DOHH2 (cell line): ENCODE results near the gene ETV6.

Experiments used
- H3F3A ChIP-seq: fragments of 200-600 bp; sonication (generic), shearing (Covaris generic); 2 replicates; pipeline ENCODE4 v1.6.0; 2016; ENCODE audit warnings: antibody characterized with exemption, mild to moderate bottlenecking; ENCODE audit not compliant: control insufficient read depth, insufficient read depth
- H3K27ac ChIP-seq: fragments of 200-600 bp; sonication (generic); 2 replicates; pipeline ENCODE4 v1.5.1; 2014; ENCODE audit warnings: low read depth, mild to moderate bottlenecking, low read length, moderate library complexity
- H3K27me3 ChIP-seq: fragments of 200-600 bp; sonication (generic); 2 replicates; pipeline ENCODE4 v1.6.1; 2014; ENCODE audit warnings: mild to moderate bottlenecking, low read length, mixed read lengths; ENCODE audit not compliant: control insufficient read depth
- H3K36me3 ChIP-seq: fragments of 200-600 bp; sonication (generic); 2 replicates; pipeline ENCODE4 v1.6.1; 2014; ENCODE audit warnings: mild to moderate bottlenecking, low read length, moderate library complexity, mixed read lengths; ENCODE audit not compliant: control insufficient read depth
- H3K4me1 ChIP-seq: fragments of 200-600 bp; sonication (generic); 2 replicates; pipeline ENCODE4 v1.6.1; 2014; ENCODE audit warnings: mild to moderate bottlenecking, low read length, mixed read lengths; ENCODE audit not compliant: control insufficient read depth
- H3K4me2 ChIP-seq: fragments of 200-600 bp; sonication (generic); 2 replicates; pipeline ENCODE4 v1.6.0; 2014; ENCODE audit warnings: mild to moderate bottlenecking, low read length, moderate library complexity
- H3K4me3 ChIP-seq: fragments of 200-600 bp; sonication (generic); 2 replicates; pipeline ENCODE4 v1.5.1; 2014; ENCODE audit warnings: mild to moderate bottlenecking, low read length, mixed read lengths
- H3K79me2 ChIP-seq: fragments of 200-600 bp; sonication (generic); 2 replicates; pipeline ENCODE4 v1.6.1; 2014; ENCODE audit warnings: mild to moderate bottlenecking, low read length, mixed read lengths; ENCODE audit not compliant: control insufficient read depth
- H3K9me2 ChIP-seq: fragments of 200-600 bp; sonication (generic); replicated peaks from 2 replicates; pipeline ENCODE4 v1.6.1; 2014; ENCODE audit warnings: mild to moderate bottlenecking, low read length, mixed read lengths; ENCODE audit not compliant: control insufficient read depth
- H3K9me3 ChIP-seq: fragments of 200-600 bp; sonication (generic); 2 replicates; pipeline ENCODE4 v1.6.1; 2014; ENCODE audit warnings: antibody characterized with exemption, low read length, mixed read lengths; ENCODE audit not compliant: control insufficient read depth, insufficient read depth
- H4K20me1 ChIP-seq: fragments of 200-600 bp; sonication (generic); 2 replicates; pipeline ENCODE4 v1.6.0; 2014; ENCODE audit warnings: low read depth, mild to moderate bottlenecking, antibody characterized with exemption, low read length, moderate library complexity; ENCODE audit not compliant: control insufficient read depth, insufficient read depth
- EZH2phosphoT487 ChIP-seq: fragments of 200-600 bp; sonication (generic); IDR thresholded peaks from 2 replicates; pipeline ENCODE4 v1.6.1; 2017; ENCODE audit warnings: borderline replicate concordance, mild to moderate bottlenecking, antibody characterized with exemption, low read length, moderate library complexity, mixed read lengths
- TF ChIP-seq, protein P1 (sequence below): fragments of 200-600 bp; sonication (generic); IDR thresholded peaks from one replicate; pipeline ENCODE4 v1.5.1; 2014; ENCODE audit warnings: antibody characterized with exemption, mild to moderate bottlenecking, low read depth, low read length; ENCODE audit not compliant: poor library complexity, severe bottlenecking

Gene ETV6

DNA sequence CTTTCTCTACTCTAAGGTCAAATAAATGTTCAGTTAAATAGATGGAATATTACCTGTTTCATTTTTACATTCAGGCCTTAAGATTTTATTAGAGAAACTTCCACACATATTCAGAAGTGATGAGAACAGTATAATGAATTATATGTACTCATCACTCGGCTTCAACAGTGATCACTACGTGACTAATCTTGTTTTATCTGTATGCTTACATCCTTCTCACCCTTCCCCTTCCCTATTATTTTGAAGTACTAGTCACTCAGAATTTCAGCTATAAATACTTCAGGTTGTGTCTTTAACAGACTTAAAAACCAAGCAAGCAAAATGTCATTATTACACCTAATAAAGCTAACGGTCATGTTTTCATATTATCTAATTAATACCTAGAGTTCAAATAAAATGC is 34.9 kb downstream of the ETV6 start:
- H3K27ac ChIP-seq, result no peak overlapping the region
- peaks cover 5% of the 10 kb centered on the region for H3K4me1 ChIP-seq
- no peaks in the 10 kb centered on the region for H3K9me2 ChIP-seq
- TF ChIP-seq EZH2phosphoT487, result no peak
- TF ChIP-seq, protein P1, sequence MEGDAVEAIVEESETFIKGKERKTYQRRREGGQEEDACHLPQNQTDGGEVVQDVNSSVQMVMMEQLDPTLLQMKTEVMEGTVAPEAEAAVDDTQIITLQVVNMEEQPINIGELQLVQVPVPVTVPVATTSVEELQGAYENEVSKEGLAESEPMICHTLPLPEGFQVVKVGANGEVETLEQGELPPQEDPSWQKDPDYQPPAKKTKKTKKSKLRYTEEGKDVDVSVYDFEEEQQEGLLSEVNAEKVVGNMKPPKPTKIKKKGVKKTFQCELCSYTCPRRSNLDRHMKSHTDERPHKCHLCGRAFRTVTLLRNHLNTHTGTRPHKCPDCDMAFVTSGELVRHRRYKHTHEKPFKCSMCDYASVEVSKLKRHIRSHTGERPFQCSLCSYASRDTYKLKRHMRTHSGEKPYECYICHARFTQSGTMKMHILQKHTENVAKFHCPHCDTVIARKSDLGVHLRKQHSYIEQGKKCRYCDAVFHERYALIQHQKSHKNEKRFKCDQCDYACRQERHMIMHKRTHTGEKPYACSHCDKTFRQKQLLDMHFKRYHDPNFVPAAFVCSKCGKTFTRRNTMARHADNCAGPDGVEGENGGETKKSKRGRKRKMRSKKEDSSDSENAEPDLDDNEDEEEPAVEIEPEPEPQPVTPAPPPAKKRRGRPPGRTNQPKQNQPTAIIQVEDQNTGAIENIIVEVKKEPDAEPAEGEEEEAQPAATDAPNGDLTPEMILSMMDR, result no peak
- no peaks in the 10 kb centered on the region for H4K20me1 ChIP-seq
- H3K9me3 ChIP-seq, result no peaks in the 10 kb centered on the region
- no peaks in the 10 kb centered on the region for H3K36me3 ChIP-seq
- no peaks in the 10 kb centered on the region; the same call in 1 of the 2 replicates for H3K79me2 ChIP-seq
- no peak overlapping the region for H3K4me3 ChIP-seq
- H3K4me2 ChIP-seq, result no peak overlapping the region
- no peaks in the 10 kb centered on the region for H3F3A ChIP-seq
- H3K27me3 ChIP-seq, result no peaks in the 10 kb centered on the region

DNA sequence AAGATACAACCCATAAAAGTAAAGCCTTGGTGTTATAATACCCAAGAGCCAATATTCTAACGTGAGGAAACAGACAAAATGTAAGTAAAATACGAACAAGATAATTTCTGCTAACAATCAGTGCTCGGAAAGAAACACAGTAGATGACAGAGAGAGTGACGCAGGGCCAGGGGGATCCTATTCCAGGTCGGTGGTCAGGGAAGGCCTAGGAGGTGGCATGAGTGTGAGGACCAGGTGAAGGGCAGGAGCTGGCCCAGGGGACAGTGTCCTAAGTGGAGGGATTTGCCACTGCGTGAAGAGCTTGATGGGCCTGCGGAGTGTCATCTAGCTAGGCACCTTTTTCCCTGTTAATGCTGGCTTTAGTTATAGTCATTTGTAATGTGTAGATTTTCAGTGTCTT is 35.3 kb downstream of the ETV6 start:
- Histone ChIP-seq H3K27ac (no peak overlapping the region), H3K4me2 (no peak overlapping the region), H3K4me1 (peaks cover 5% of the 10 kb centered on the region), H3K79me2 (no peaks in the 10 kb centered on the region; the same call in 1 of the 2 replicates), H3K36me3 (no peaks in the 10 kb centered on the region), H3F3A (no peaks in the 10 kb centered on the region), H3K9me2 (no peaks in the 10 kb centered on the region), H4K20me1 (no peaks in the 10 kb centered on the region), H3K4me3 (no peak overlapping the region), H3K27me3 (no peaks in the 10 kb centered on the region), H3K9me3 (no peaks in the 10 kb centered on the region)
- no peak for TF ChIP-seq EZH2phosphoT487
- TF ChIP-seq, protein P1, result no peak

DNA sequence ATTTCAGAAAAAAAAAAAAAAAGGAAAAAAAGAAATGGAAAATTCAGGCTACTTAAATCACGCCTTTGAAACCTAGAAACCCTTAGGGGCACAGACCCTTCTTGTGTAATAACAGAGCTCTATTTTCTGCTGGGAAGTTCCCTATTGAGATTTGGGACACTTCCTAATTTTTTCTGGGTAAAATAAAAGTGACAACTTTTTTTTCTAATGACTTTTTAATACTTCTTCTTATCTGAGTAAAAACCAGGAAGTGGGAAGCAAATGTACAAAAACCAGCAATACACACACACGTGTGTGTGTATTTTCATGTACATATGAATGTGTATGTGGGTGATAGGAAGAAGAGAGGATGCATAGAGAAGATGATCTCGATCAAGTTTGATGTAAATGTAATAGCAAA is 35.8 kb downstream of the ETV6 start:
- H4K20me1 ChIP-seq, result no peaks in the 10 kb centered on the region

More for the DNA sequence above, 35.8 kb downstream of the ETV6 start:
- H3K9me2 ChIP-seq, result no peaks in the 10 kb centered on the region
- H3F3A ChIP-seq, result no peaks in the 10 kb centered on the region
- H3K27ac ChIP-seq, result no peak overlapping the region
- no peaks in the 10 kb centered on the region for H3K36me3 ChIP-seq
- no peaks in the 10 kb centered on the region; the same call in 1 of the 2 replicates for H3K79me2 ChIP-seq
- H3K27me3 ChIP-seq, result no peaks in the 10 kb centered on the region
- no peak overlapping the region for H3K4me3 ChIP-seq
- H3K9me3 ChIP-seq, result no peaks in the 10 kb centered on the region
- H3K4me1 ChIP-seq, result peaks cover 5% of the 10 kb centered on the region
- no peak overlapping the region for H3K4me2 ChIP-seq
- TF ChIP-seq, protein P1, result no peak
- TF ChIP-seq EZH2phosphoT487, result no peak
